PC-3 (cell line): ENCODE data around the gene RAB6D. TPM values are rescaled to one million over a fixed set of nuclear protein-coding genes. Genes with fewer than 3 reads are reported as not detected.
"Not testable (repeated sequence)": the region's sequence is repeated elsewhere in the genome, so short reads cannot be mapped to it uniquely, and the experiment has no call there.

Source experiments
- ATAC-seq: fragments of 200-7000 bp; cut with Tn5 transposase; 2 replicates; pipeline ENCODE4 v1.9.1; 2020; ENCODE audit warnings: mild to moderate bottlenecking, moderate library complexity
- BruUV-seq: library from RNA; stranded (reverse); fragments of 400-500 nt; replicated peaks from 2 replicates; lab custom pipeline; 2021; lab: Mats Ljungman, UMichigan
- CTCF ChIA-PET: fragments of 300-600 bp; sonication (Branson Sonifier 250); formaldehyde crosslinking; loops from one replicate; lab custom pipeline; 2022; ENCODE audit warnings: antibody characterized with exemption; lab: Charles Lee
- POLR2A ChIA-PET: fragments of 300-600 bp; sonication (Branson Sonifier 250); formaldehyde crosslinking; loops from one replicate; lab custom pipeline; 2022; ENCODE audit warnings: antibody characterized with exemption; ENCODE audit not compliant: unreplicated experiment; lab: Charles Lee
- DNase-seq: peaks from one replicate; pipeline ENCODE4 v3.0.0-alpha.2; 2015
- H2AFZ ChIP-seq: fragments of 300-600 bp; sonication (generic); 2 replicates; pipeline ENCODE4 v1.6.0; 2016; ENCODE audit warnings: antibody characterized with exemption, low read length
- H3F3A ChIP-seq: fragments of 300-600 bp; sonication (generic); one replicate; pipeline ENCODE4 v1.6.0; 2017; ENCODE audit warnings: antibody characterized with exemption, low read length, control low read depth, mild to moderate bottlenecking; ENCODE audit not compliant: unreplicated experiment
- H3K27ac ChIP-seq: fragments of 300-600 bp; sonication (generic); 2 replicates; pipeline ENCODE4 v1.5.1; 2016; ENCODE audit warnings: mild to moderate bottlenecking, low read length
- H3K27me3 ChIP-seq: fragments of 300-600 bp; sonication (generic); 2 replicates; pipeline ENCODE4 v1.6.1; 2016; ENCODE audit warnings: low read length, mixed read lengths
- H3K36me3 ChIP-seq: fragments of 300-600 bp; sonication (generic); 2 replicates; pipeline ENCODE4 v1.6.1; 2016; ENCODE audit warnings: low read depth, mixed run types, low read length, mixed read lengths
- H3K4me1 ChIP-seq: fragments of 300-600 bp; sonication (generic); 2 replicates; pipeline ENCODE4 v1.5.1; 2016; ENCODE audit warnings: low read length; ENCODE audit not compliant: insufficient read depth
- H3K4me2 ChIP-seq: fragments of 300-600 bp; sonication (generic); 2 replicates; pipeline ENCODE4 v1.6.0; 2016; ENCODE audit warnings: low read length
- H3K4me3 ChIP-seq: fragments of 300-600 bp; sonication (generic); 2 replicates; pipeline ENCODE4 v1.5.1; 2016; ENCODE audit warnings: mild to moderate bottlenecking, low read length, mixed read lengths
- H3K79me2 ChIP-seq: fragments of 300-600 bp; sonication (generic); 2 replicates; pipeline ENCODE4 v1.6.1; 2017; ENCODE audit warnings: low read length, mixed read lengths
- H3K9ac ChIP-seq: fragments of 300-600 bp; sonication (generic); 2 replicates; pipeline ENCODE4 v1.6.0; 2016; ENCODE audit warnings: mild to moderate bottlenecking, low read length
- H3K9me2 ChIP-seq: fragments of 300-600 bp; sonication (generic); replicated peaks from 2 replicates; pipeline ENCODE4 v1.6.1; 2016; ENCODE audit warnings: mixed run types, low read length, mixed read lengths
- H3K9me3 ChIP-seq: fragments of 300-600 bp; sonication (generic); 2 replicates; pipeline ENCODE4 v1.6.1; 2016; ENCODE audit warnings: low read length, mixed read lengths
- H4K20me1 ChIP-seq: fragments of 300-600 bp; sonication (generic); 2 replicates; pipeline ENCODE4 v1.6.1; 2016; ENCODE audit warnings: low read length, mixed read lengths
- CTCF ChIP-seq: fragments of 300-600 bp; sonication (generic); conservative IDR thresholded peaks from 2 replicates; pipeline ENCODE4 v1.5.1; 2017; ENCODE audit warnings: antibody characterized with exemption, low read depth, mild to moderate bottlenecking, low read length
- EZH2 ChIP-seq: fragments of 300-600 bp; sonication (generic); IDR thresholded peaks from one replicate; pipeline ENCODE4 v1.6.1; 2017; ENCODE audit warnings: antibody characterized with exemption, mild to moderate bottlenecking, low read length; ENCODE audit not compliant: unreplicated experiment
- EZH2phosphoT487 ChIP-seq: fragments of 300-600 bp; sonication (generic); IDR thresholded peaks from 2 replicates; pipeline ENCODE4 v1.6.1; 2018; ENCODE audit warnings: mild to moderate bottlenecking, antibody characterized with exemption, low read length, borderline replicate concordance
- intact Hi-C: fragments of 100-400 bp; cut with micrococcal nuclease; formaldehyde crosslinking; loops from 2 replicates; pipeline ENCODE4 v1.9.0; 2023
- total RNA-seq: library from RNA; depleted of rRNA; stranded (reverse); fragments of >200 nt; gene quantifications from 2 replicates; pipeline ENCODE4 v1.2.3, GENCODE V29; 2014

The RAB6D gene
- total RNA-seq, 1 experiment from 2014 or later = not detected

- Histone ChIP-seq H4K20me1 (no peaks in the 10 kb centered on the region), H3K9ac (no peak overlapping the region), H3K27ac (no peak overlapping the region), H3K4me1 (no peaks in the 10 kb centered on the region), H3K9me3 (no peaks in the 10 kb centered on the region), H3F3A (no peaks in the 10 kb centered on the region), H3K79me2 (no peaks in the 10 kb centered on the region), H3K9me2 (no peaks in the 10 kb centered on the region), H3K27me3 (no peaks in the 10 kb centered on the region; the same call in 1 of the 2 replicates), H2AFZ (no peak overlapping the region), H3K4me2 (no peak overlapping the region), H3K36me3 (no peaks in the 10 kb centered on the region), H3K4me3 (no peak overlapping the region)
- ChIA-PET CTCF (no interaction called here), POLR2A (no interaction called here)
- no TSS peak for BruUV-seq
- DNase-seq (no peak), ATAC-seq (no peak)
- intact Hi-C loops = no loop called here
- no peak for TF ChIP-seq EZH2
- no peak for TF ChIP-seq CTCF
These were observed 25.7 kb upstream of the RAB6D start for GRCh38 chr2:131389657-131390056.

GRCh38 chr2:131388834-131389233 lies 24.9 kb upstream of the RAB6D start:
- BruUV-seq, H3K79me2 ChIP-seq, H3K4me1 ChIP-seq, H3K36me3 ChIP-seq, H3K4me2 ChIP-seq, H3K27me3 ChIP-seq, H3K9ac ChIP-seq, H3K27ac ChIP-seq, H2AFZ ChIP-seq, H3F3A ChIP-seq, ATAC-seq, intact Hi-C loops, H3K4me3 ChIP-seq, H4K20me1 ChIP-seq, DNase-seq, H3K9me2 ChIP-seq, POLR2A ChIA-PET, CTCF ChIA-PET, H3K9me3 ChIP-seq: not testable (repeated sequence)

GRCh38 chr2:131373111-131373510 lies 9.1 kb upstream of the RAB6D start:
- H4K20me1 ChIP-seq, ATAC-seq, H3K79me2 ChIP-seq, H3K27me3 ChIP-seq, H3K4me1 ChIP-seq, H3K9me3 ChIP-seq, H3K9ac ChIP-seq, H3F3A ChIP-seq, BruUV-seq, H2AFZ ChIP-seq, H3K4me2 ChIP-seq, CTCF ChIA-PET, H3K4me3 ChIP-seq, H3K36me3 ChIP-seq, POLR2A ChIA-PET, H3K27ac ChIP-seq, H3K9me2 ChIP-seq, DNase-seq: not testable (repeated sequence)
- intact Hi-C loops = loop anchor here (10.0 kb wide), 1 partner anchor 1098 kb away; no protein-coding TSS in a partner anchor

GRCh38 chr2:131369954-131370353 lies 6.0 kb upstream of the RAB6D start:
- DNase-seq = no peak
- Histone ChIP-seq H3F3A (no peaks in the 10 kb centered on the region), H3K79me2 (no peaks in the 10 kb centered on the region), H3K9me2 (no peaks in the 10 kb centered on the region), H3K9ac (no peak overlapping the region), H2AFZ (no peak overlapping the region), H3K27me3 (peaks cover 1% of the 10 kb centered on the region), H3K27ac (no peak overlapping the region), H3K4me1 (no peaks in the 10 kb centered on the region), H3K4me2 (no peak overlapping the region), H4K20me1 (no peaks in the 10 kb centered on the region), H3K4me3 (no peak overlapping the region), H3K36me3 (no peaks in the 10 kb centered on the region), H3K9me3 (no peaks in the 10 kb centered on the region)
- no peak for TF ChIP-seq CTCF
- no peak for TF ChIP-seq EZH2
- no peak for TF ChIP-seq EZH2phosphoT487
- no TSS peak for BruUV-seq
- no peak for ATAC-seq
- ChIA-PET POLR2A (no interaction called here), CTCF (no interaction called here)
- intact Hi-C loops = loop anchor here (10.0 kb wide), 1 partner anchor 1095 kb away; no protein-coding TSS in a partner anchor

GRCh38 chr2:131368493-131369066 lies 4.6 kb upstream of the RAB6D start:
- H3K27ac ChIP-seq, H3K36me3 ChIP-seq, H3K79me2 ChIP-seq, ATAC-seq, H2AFZ ChIP-seq, H4K20me1 ChIP-seq, H3K4me1 ChIP-seq, BruUV-seq, H3F3A ChIP-seq, POLR2A ChIA-PET, H3K9me2 ChIP-seq, H3K9ac ChIP-seq, CTCF ChIA-PET, H3K4me3 ChIP-seq, intact Hi-C loops, H3K4me2 ChIP-seq, H3K9me3 ChIP-seq, DNase-seq: not testable (repeated sequence)
- peaks cover 14% of the 10 kb centered on the region for H3K27me3 ChIP-seq
